Measurements from ENCODE around the gene DDX1.

Gene DDX1

DNA sequence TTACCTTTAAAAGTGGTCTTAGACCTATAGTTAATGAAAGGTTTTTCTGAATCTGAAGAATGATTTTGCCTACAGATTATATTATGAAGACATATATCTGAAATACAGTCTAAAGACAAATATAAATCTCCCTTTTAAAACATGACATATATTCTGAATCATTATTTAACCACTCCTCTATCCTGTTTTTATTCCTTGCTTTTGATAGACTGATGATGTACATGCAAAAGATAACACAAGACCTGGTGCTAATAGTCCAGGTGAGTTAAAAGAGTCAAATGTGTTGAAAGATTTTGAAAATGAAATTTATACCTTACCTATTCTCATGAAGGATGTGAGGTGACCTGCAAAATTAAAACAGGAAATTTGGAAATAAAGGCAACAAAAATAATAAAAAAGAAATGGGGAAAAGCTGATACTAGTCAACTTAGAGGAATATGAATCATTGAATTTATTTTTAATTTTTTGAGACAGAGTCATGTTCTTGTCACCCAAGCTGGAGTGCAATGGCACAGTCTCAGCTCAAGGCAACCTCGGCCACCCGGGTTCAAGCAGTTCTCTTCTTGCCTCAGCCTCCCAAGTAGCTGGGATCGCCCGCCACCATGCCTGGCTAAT is 29.3 kb downstream of the DDX1 start:
- TF ChIP-seq RAD21 (IDR thresholded peaks at IDR 0.05; ENCODE audit: low read depth) (no peak), TEAD4 (IDR thresholded peaks at IDR 0.05) (no peak), FOXM1 (IDR thresholded peaks at IDR 0.05; ENCODE audit: borderline replicate concordance, low read depth) (no peak), EGR1 (IDR thresholded peaks at IDR 0.05) (no peak), TCF12 (IDR thresholded peaks at IDR 0.05; ENCODE audit: low read depth) (no peak), CREB1 (IDR thresholded peaks at IDR 0.05; ENCODE audit: low read depth) (no peak), TAF1 (IDR thresholded peaks at IDR 0.05; ENCODE audit: low read depth) (no peak), ZBTB7A (IDR thresholded peaks at IDR 0.05; ENCODE audit: low read depth) (no peak), NFIC (IDR thresholded peaks at IDR 0.05) (no peak), CEBPB (IDR thresholded peaks at IDR 0.05) (no peak), YY1 (IDR thresholded peaks at IDR 0.05; ENCODE audit: low read depth) (no peak)
- TF ChIP-seq, protein P1, sequence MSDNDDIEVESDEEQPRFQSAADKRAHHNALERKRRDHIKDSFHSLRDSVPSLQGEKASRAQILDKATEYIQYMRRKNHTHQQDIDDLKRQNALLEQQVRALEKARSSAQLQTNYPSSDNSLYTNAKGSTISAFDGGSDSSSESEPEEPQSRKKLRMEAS (IDR thresholded peaks at IDR 0.05), result no peak
- TF ChIP-seq, protein P2, sequence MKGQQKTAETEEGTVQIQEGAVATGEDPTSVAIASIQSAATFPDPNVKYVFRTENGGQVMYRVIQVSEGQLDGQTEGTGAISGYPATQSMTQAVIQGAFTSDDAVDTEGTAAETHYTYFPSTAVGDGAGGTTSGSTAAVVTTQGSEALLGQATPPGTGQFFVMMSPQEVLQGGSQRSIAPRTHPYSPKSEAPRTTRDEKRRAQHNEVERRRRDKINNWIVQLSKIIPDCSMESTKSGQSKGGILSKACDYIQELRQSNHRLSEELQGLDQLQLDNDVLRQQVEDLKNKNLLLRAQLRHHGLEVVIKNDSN (IDR thresholded peaks at IDR 0.05), result no peak

DNA sequence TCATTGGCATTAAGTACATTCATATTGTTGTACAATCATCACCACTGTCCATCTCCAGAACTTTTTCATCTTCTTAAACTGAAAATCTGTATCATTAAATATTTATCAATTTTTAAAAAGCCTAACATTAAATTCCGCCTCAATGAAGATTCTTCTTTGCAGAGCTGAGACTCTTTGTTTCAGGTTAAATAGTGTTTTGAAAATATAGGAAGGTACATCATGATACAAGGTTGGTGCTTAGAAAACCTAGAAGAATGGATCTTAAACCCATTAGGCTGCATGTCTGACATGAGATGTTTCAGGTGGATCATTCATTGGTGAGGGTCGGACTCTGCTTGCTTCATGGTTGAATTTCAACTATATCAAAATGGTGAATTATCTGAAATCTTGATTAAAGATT is 30.5 kb downstream of the DDX1 start:
- no peak for TF ChIP-seq TAF1 (IDR thresholded peaks at IDR 0.05; ENCODE audit: low read depth)
- TF ChIP-seq EGR1 (IDR thresholded peaks at IDR 0.05), result no peak
- no peak for TF ChIP-seq CREB1 (IDR thresholded peaks at IDR 0.05; ENCODE audit: low read depth)
- TF ChIP-seq RAD21 (IDR thresholded peaks at IDR 0.05; ENCODE audit: low read depth), result no peak
- TF ChIP-seq TEAD4 (IDR thresholded peaks at IDR 0.05), result no peak
- TF ChIP-seq ZBTB7A (IDR thresholded peaks at IDR 0.05; ENCODE audit: low read depth), result no peak
- no peak for TF ChIP-seq NFIC (IDR thresholded peaks at IDR 0.05)
- no peak for TF ChIP-seq EP300 (IDR thresholded peaks at IDR 0.05; ENCODE audit: borderline replicate concordance)
- no peak for TF ChIP-seq TCF12 (IDR thresholded peaks at IDR 0.05; ENCODE audit: low read depth)
- TF ChIP-seq, protein P2 (IDR thresholded peaks at IDR 0.05), result no peak
- no peak for TF ChIP-seq FOXM1 (IDR thresholded peaks at IDR 0.05; ENCODE audit: borderline replicate concordance, low read depth)
- TF ChIP-seq, protein P3, sequence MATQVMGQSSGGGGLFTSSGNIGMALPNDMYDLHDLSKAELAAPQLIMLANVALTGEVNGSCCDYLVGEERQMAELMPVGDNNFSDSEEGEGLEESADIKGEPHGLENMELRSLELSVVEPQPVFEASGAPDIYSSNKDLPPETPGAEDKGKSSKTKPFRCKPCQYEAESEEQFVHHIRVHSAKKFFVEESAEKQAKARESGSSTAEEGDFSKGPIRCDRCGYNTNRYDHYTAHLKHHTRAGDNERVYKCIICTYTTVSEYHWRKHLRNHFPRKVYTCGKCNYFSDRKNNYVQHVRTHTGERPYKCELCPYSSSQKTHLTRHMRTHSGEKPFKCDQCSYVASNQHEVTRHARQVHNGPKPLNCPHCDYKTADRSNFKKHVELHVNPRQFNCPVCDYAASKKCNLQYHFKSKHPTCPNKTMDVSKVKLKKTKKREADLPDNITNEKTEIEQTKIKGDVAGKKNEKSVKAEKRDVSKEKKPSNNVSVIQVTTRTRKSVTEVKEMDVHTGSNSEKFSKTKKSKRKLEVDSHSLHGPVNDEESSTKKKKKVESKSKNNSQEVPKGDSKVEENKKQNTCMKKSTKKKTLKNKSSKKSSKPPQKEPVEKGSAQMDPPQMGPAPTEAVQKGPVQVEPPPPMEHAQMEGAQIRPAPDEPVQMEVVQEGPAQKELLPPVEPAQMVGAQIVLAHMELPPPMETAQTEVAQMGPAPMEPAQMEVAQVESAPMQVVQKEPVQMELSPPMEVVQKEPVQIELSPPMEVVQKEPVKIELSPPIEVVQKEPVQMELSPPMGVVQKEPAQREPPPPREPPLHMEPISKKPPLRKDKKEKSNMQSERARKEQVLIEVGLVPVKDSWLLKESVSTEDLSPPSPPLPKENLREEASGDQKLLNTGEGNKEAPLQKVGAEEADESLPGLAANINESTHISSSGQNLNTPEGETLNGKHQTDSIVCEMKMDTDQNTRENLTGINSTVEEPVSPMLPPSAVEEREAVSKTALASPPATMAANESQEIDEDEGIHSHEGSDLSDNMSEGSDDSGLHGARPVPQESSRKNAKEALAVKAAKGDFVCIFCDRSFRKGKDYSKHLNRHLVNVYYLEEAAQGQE (IDR thresholded peaks at IDR 0.05; ENCODE audit: low read depth), result no peak

DNA sequence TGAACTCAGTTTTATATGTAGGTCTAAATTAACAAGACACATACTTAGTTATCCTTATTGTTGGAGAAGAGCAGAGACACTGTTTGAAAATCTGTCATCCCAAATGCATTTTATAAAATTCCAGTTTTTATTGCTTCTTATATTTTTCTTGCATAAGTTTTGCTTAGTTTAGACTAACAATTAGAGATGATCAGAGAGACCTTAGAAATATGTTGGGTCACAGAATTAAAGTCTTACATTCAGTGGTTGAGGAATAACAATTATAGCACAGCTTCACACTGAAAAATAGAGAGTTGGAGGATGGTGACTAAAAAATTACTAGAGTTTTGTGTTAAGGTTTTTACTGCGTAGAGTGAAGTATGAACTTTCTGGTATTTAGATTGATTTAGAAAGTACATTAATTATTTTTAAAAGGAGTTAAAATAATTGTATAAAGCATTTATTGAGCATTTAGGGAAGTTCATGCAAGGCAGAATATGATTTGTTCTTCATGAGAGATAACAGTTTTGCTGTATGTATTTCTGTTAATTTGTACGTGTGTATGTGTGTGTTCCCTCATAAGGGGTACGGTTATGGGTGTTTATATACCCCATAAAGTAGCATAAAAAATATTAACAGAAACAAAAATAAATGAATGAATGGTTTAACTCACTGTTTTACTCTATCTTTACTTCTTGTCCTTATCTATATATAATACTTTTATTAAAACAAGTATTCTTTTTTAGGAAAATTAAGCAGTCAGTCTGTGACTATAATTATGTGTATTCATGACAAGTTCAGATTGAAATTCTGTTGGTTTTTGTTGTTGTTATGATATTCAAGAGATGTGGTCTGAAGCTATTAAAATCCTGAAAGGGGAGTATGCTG is 31.2 kb downstream of the DDX1 start:
- TF ChIP-seq ZBTB7A (IDR thresholded peaks at IDR 0.05; ENCODE audit: low read depth) (no peak), EGR1 (IDR thresholded peaks at IDR 0.05) (no peak), EP300 (IDR thresholded peaks at IDR 0.05; ENCODE audit: borderline replicate concordance) (no peak), RAD21 (IDR thresholded peaks at IDR 0.05; ENCODE audit: low read depth) (no peak), CREB1 (IDR thresholded peaks at IDR 0.05; ENCODE audit: low read depth) (no peak), YY1 (IDR thresholded peaks at IDR 0.05; ENCODE audit: low read depth) (no peak), TAF1 (IDR thresholded peaks at IDR 0.05; ENCODE audit: low read depth) (no peak), NFIC (IDR thresholded peaks at IDR 0.05) (no peak), TEAD4 (IDR thresholded peaks at IDR 0.05) (no peak), TCF12 (IDR thresholded peaks at IDR 0.05; ENCODE audit: low read depth) (no peak), FOXM1 (IDR thresholded peaks at IDR 0.05; ENCODE audit: borderline replicate concordance, low read depth) (no peak)
- TF ChIP-seq, protein P1 (IDR thresholded peaks at IDR 0.05), result no peak
- TF ChIP-seq, protein P3 (IDR thresholded peaks at IDR 0.05; ENCODE audit: low read depth), result no peak
- TF ChIP-seq, protein P2 (IDR thresholded peaks at IDR 0.05), result no peak

DNA sequence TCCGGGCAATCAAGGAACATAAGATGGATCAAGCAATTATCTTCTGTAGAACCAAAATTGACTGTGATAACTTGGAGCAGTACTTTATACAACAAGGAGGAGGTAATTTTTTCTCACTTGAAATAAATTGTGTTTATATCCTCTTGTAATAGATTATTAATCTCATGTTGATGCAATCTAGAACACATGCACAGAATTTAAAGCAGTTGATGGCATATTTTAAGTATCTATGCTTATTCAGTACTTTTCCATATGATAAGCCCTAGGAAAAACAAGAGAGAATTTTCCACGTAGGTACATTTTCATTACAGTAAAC is 31.8 kb downstream of the DDX1 start:
- TF ChIP-seq EGR1 (IDR thresholded peaks at IDR 0.05) (no peak), TCF12 (IDR thresholded peaks at IDR 0.05; ENCODE audit: low read depth) (no peak), YY1 (IDR thresholded peaks at IDR 0.05; ENCODE audit: low read depth) (no peak)

Data from Ishikawa (cell line).